HepG2 (cell line): ENCODE measurements around the gene SLC25A28.

Experiments used
- CAMTA2 ChIP-seq: sonication (generic); formaldehyde crosslinking; IDR thresholded peaks from 2 replicates; pipeline ENCODE4 v1.4.0; 2020; ENCODE audit warnings: mild to moderate bottlenecking, missing genetic modification reagents, borderline replicate concordance
- NBN ChIP-seq: fragments of 450-650 bp; conservative IDR thresholded peaks from 2 replicates; pipeline ENCODE4 v1.6.1; 2017
- NCOA2 ChIP-seq: sonication (generic); formaldehyde crosslinking; IDR thresholded peaks from 2 replicates; pipeline ENCODE4 v1.8.0; 2022; ENCODE audit warnings: inconsistent platforms
- NFYB ChIP-seq: sonication (generic); formaldehyde crosslinking; IDR thresholded peaks from 2 replicates; pipeline ENCODE4 v1.4.0; 2020; ENCODE audit warnings: missing genetic modification reagents
- RAD21 ChIP-seq: fragments of 450-650 bp; formaldehyde crosslinking; IDR thresholded peaks from 2 replicates; pipeline ENCODE4 v1.5.0; 2020; ENCODE audit warnings: mild to moderate bottlenecking
- ZNF501 ChIP-seq: sonication (generic); formaldehyde crosslinking; IDR thresholded peaks from 2 replicates; pipeline ENCODE4 v1.5.1; 2020; ENCODE audit warnings: mild to moderate bottlenecking, moderate library complexity, missing genetic modification reagents
- ZNF776 ChIP-seq: sonication (generic); formaldehyde crosslinking; IDR thresholded peaks from 2 replicates; pipeline ENCODE4 v1.4.0; 2020; ENCODE audit warnings: mild to moderate bottlenecking, missing genetic modification reagents
- TF ChIP-seq, protein P1 (sequence below): sonication (generic); formaldehyde crosslinking; IDR thresholded peaks from 2 replicates; pipeline ENCODE4 v1.4.0; 2020; ENCODE audit warnings: missing genetic modification reagents
- TF ChIP-seq, protein P2 (sequence below), 2 experiments: sonication (generic) in 1 of 2; formaldehyde crosslinking in 1 of 2; IDR thresholded peaks; 2 replicates each; pipeline versions ENCODE4 v1.5.1 to v1.6.1; 2011 to 2020; ENCODE audit warnings: borderline replicate concordance in 1 of 2, low read depth in 1 of 2, low read length in 1 of 2, mild to moderate bottlenecking in 1 of 2, missing genetic modification reagents in 1 of 2, moderate library complexity in 1 of 2
- TF ChIP-seq, protein P3 (sequence below): sonication (generic); formaldehyde crosslinking; IDR thresholded peaks from 2 replicates; pipeline ENCODE4 v1.4.0; 2020; ENCODE audit warnings: missing genetic modification reagents, mild to moderate bottlenecking, borderline replicate concordance
- TF ChIP-seq, protein P4 (sequence below), 2 experiments: IDR thresholded peaks; 2 replicates each; pipeline ENCODE4 v1.6.1; 2011 to 2012; ENCODE audit warnings: low read length in 2 of 2, borderline replicate concordance in 1 of 2, low read depth in 1 of 2, mild to moderate bottlenecking in 1 of 2, moderate library complexity in 1 of 2
- TF ChIP-seq, protein P5 (sequence below): sonication (generic); formaldehyde crosslinking; IDR thresholded peaks from 2 replicates; pipeline ENCODE4 v1.8.0; 2022; ENCODE audit warnings: missing genetic modification reagents, low read depth, mild to moderate bottlenecking, borderline replicate concordance

DNA sequence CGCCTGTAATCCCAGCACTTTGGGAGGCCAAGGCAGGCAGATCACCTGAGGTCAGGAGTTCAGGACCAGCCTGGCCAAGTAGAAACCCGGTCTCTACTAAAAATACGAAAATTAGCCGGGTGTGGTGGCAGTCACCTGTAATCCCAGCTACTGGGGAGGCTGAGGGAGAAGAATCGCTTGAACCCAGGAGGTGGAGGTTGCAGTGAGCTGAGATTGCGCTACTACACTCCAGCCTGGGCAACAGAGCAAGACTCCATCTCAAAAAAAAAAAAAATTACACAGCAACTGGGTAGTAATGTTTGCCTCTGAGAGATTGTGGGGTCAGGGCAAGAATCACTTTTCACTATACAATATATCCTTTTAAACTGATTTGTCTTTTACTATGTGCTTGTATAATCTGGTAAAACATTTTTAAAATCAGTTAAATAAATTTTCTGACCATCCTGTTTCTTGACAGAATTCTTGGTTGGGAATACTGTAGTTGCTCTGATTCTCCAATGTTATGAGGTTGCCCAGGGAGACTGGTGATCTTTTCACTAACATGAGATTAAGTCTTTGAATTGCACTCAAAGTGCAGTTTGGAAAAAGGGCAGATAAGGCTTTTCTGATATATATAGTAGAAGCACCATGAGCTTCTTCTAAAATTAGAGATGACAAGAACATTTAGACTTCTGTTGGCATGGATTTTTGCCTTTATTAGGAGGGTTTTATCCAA is 40.6 kb upstream of the SLC25A28 start:
- TF ChIP-seq, protein P1, sequence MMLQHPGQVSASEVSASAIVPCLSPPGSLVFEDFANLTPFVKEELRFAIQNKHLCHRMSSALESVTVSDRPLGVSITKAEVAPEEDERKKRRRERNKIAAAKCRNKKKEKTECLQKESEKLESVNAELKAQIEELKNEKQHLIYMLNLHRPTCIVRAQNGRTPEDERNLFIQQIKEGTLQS, result no peak
- TF ChIP-seq, protein P2, sequence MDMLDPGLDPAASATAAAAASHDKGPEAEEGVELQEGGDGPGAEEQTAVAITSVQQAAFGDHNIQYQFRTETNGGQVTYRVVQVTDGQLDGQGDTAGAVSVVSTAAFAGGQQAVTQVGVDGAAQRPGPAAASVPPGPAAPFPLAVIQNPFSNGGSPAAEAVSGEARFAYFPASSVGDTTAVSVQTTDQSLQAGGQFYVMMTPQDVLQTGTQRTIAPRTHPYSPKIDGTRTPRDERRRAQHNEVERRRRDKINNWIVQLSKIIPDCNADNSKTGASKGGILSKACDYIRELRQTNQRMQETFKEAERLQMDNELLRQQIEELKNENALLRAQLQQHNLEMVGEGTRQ (IDR thresholded peaks at IDR 0.05; ENCODE audit: low read depth, low read length), result no peak
- TF ChIP-seq, protein P2 (CRISPR knock-in tag; IDR thresholded peaks at IDR 0.05; ENCODE audit: borderline replicate concordance), result no peak
- TF ChIP-seq NBN, result no peak
- TF ChIP-seq ZNF776 (CRISPR knock-in tag), result no peak
- no peak for TF ChIP-seq RAD21 (CRISPR knock-in tag)
- TF ChIP-seq NCOA2 (CRISPR knock-in tag), result no peak
- TF ChIP-seq, protein P3, sequence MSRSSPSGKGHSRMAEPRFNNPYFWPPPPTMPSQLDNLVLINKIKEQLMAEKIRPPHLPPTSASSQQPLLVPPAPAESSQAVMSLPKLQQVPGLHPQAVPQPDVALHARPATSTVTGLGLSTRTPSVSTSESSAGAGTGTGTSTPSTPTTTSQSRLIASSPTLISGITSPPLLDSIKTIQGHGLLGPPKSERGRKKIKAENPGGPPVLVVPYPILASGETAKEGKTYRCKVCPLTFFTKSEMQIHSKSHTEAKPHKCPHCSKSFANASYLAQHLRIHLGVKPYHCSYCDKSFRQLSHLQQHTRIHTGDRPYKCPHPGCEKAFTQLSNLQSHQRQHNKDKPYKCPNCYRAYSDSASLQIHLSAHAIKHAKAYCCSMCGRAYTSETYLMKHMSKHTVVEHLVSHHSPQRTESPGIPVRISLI (CRISPR knock-in tag), result no peak
- TF ChIP-seq, protein P4, sequence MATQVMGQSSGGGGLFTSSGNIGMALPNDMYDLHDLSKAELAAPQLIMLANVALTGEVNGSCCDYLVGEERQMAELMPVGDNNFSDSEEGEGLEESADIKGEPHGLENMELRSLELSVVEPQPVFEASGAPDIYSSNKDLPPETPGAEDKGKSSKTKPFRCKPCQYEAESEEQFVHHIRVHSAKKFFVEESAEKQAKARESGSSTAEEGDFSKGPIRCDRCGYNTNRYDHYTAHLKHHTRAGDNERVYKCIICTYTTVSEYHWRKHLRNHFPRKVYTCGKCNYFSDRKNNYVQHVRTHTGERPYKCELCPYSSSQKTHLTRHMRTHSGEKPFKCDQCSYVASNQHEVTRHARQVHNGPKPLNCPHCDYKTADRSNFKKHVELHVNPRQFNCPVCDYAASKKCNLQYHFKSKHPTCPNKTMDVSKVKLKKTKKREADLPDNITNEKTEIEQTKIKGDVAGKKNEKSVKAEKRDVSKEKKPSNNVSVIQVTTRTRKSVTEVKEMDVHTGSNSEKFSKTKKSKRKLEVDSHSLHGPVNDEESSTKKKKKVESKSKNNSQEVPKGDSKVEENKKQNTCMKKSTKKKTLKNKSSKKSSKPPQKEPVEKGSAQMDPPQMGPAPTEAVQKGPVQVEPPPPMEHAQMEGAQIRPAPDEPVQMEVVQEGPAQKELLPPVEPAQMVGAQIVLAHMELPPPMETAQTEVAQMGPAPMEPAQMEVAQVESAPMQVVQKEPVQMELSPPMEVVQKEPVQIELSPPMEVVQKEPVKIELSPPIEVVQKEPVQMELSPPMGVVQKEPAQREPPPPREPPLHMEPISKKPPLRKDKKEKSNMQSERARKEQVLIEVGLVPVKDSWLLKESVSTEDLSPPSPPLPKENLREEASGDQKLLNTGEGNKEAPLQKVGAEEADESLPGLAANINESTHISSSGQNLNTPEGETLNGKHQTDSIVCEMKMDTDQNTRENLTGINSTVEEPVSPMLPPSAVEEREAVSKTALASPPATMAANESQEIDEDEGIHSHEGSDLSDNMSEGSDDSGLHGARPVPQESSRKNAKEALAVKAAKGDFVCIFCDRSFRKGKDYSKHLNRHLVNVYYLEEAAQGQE (IDR thresholded peaks at IDR 0.05; ENCODE audit: borderline replicate concordance in 1 of 2, low read depth in 1 of 2, low read length in 2 of 2), result no peak
- TF ChIP-seq CAMTA2 (CRISPR knock-in tag), result no peak
- TF ChIP-seq, protein P5, sequence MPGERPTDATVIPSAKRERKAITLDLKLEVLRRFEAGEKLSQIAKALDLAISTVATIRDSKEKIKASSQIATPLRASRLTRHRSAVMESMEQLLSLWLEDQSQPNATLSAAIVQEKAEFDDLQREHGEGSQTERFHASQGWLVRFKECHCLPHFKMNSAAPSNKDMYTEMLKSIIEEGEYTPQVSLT, result no peak
- no peak for TF ChIP-seq NFYB (CRISPR knock-in tag)
- TF ChIP-seq ZNF501 (CRISPR knock-in tag), result no peak
